ENCODE data around the gene ZFHX2.

ZFHX2 gene

DNA sequence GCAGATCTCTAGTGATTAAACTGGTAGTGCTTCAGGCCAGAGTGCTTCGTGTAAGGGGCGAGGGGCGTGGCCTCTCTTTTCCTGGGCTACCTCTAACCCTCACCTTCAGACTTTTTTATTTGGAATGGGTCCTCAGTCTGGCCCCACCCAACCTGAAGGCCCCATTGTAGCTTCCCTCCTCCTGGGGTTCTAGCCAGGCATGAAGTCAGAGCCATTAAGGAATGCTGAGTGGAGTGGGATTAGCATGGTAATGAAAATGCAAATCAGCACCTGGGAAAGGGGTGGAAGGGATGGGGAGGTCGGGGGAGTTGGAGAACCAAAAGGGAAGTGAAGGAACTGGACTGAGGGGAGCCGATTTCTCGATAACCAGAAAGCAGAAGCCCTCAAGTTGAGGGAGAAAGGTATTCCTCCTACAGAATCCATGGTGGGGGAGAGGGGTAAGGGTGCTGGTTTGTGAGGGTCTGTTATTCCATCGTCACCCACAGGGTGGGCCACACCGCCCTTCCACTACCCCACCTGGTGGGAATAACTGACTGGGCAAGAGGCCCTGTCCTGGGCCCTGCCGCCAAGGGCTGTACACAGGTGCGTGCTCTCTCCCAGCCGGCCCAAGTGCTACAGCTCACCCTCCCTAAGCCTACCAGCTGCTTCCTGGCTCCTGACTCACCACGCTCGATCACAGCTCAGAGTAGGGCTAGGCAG lies 14.1 kb downstream of the ZFHX2 start:
- TF ChIP-seq TAF1 (IDR thresholded peaks at IDR 0.05; ENCODE audit: borderline replicate concordance, insufficient read depth, low read length), result no peak
- TF ChIP-seq, protein P1, sequence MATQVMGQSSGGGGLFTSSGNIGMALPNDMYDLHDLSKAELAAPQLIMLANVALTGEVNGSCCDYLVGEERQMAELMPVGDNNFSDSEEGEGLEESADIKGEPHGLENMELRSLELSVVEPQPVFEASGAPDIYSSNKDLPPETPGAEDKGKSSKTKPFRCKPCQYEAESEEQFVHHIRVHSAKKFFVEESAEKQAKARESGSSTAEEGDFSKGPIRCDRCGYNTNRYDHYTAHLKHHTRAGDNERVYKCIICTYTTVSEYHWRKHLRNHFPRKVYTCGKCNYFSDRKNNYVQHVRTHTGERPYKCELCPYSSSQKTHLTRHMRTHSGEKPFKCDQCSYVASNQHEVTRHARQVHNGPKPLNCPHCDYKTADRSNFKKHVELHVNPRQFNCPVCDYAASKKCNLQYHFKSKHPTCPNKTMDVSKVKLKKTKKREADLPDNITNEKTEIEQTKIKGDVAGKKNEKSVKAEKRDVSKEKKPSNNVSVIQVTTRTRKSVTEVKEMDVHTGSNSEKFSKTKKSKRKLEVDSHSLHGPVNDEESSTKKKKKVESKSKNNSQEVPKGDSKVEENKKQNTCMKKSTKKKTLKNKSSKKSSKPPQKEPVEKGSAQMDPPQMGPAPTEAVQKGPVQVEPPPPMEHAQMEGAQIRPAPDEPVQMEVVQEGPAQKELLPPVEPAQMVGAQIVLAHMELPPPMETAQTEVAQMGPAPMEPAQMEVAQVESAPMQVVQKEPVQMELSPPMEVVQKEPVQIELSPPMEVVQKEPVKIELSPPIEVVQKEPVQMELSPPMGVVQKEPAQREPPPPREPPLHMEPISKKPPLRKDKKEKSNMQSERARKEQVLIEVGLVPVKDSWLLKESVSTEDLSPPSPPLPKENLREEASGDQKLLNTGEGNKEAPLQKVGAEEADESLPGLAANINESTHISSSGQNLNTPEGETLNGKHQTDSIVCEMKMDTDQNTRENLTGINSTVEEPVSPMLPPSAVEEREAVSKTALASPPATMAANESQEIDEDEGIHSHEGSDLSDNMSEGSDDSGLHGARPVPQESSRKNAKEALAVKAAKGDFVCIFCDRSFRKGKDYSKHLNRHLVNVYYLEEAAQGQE (IDR thresholded peaks at IDR 0.05; ENCODE audit: insufficient read depth in 1 of 2, low read depth in 2 of 2, low read length in 2 of 2), result no peak
- no peak for TF ChIP-seq SIN3A (IDR thresholded peaks at IDR 0.05; ENCODE audit: borderline replicate concordance, insufficient read depth, low read length)
- TF ChIP-seq POLR2AphosphoS5 (IDR thresholded peaks at IDR 0.05; ENCODE audit: low read depth, low read length), result no peak
- TF ChIP-seq FOXP2 (optimal IDR thresholded peaks at IDR 0.05; ENCODE audit: borderline replicate concordance, extremely low read depth, extremely low read length, insufficient read depth), result no peak

DNA sequence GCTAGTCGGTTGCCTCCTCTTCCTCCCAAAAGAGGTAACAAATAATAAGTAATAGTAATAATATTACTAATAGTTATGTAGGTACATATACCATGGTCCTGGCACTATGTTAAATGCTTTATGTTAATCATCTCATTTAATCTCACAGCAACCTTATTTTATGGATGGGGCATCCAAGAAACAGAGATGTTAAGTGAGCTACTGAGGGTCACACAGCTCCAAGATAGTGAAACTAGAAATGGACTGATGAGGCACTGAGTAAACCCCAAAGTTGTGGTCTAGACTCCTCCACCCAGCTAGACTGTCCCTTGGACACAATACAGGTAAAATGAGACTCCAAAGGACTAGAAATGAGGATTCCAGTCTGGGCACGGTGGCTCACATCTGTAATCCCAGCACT lies 15.1 kb downstream of the ZFHX2 start:
- TF ChIP-seq, protein P1 (IDR thresholded peaks at IDR 0.05; ENCODE audit: insufficient read depth in 1 of 2, low read depth in 2 of 2, low read length in 2 of 2), result no peak
- TF ChIP-seq POLR2AphosphoS5 (IDR thresholded peaks at IDR 0.05; ENCODE audit: low read depth, low read length) (no peak), FOXP2 (optimal IDR thresholded peaks at IDR 0.05; ENCODE audit: borderline replicate concordance, extremely low read depth, extremely low read length, insufficient read depth) (no peak), SIN3A (IDR thresholded peaks at IDR 0.05; ENCODE audit: borderline replicate concordance, insufficient read depth, low read length) (no peak), TAF1 (IDR thresholded peaks at IDR 0.05; ENCODE audit: borderline replicate concordance, insufficient read depth, low read length) (no peak)

DNA sequence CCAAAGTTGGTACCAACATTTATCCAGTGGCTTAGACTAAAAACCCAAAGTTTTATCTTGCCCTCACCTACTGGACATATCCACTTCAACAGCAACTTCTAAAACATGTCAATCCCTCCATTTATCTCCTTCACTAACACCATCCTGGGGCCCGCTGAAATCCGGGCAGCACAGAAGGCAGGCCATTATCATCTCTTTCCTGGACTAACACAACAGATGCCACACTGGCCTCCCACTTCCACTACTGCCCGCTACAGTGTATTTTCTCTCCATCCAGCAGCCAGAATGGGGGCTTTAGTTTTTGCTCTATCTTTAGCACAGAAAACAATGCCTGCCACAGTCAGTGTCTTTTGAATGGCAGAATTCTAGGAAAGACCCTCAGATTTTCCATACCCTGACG lies 15.6 kb downstream of the ZFHX2 start:
- no peak for TF ChIP-seq FOXP2 (optimal IDR thresholded peaks at IDR 0.05; ENCODE audit: borderline replicate concordance, extremely low read depth, extremely low read length, insufficient read depth)
- no peak for TF ChIP-seq TAF1 (IDR thresholded peaks at IDR 0.05; ENCODE audit: borderline replicate concordance, insufficient read depth, low read length)
- no peak for TF ChIP-seq POLR2AphosphoS5 (IDR thresholded peaks at IDR 0.05; ENCODE audit: low read depth, low read length)
- no peak for TF ChIP-seq SIN3A (IDR thresholded peaks at IDR 0.05; ENCODE audit: borderline replicate concordance, insufficient read depth, low read length)
- TF ChIP-seq, protein P1 (IDR thresholded peaks at IDR 0.05; ENCODE audit: insufficient read depth in 1 of 2, low read depth in 2 of 2, low read length in 2 of 2), result no peak

DNA sequence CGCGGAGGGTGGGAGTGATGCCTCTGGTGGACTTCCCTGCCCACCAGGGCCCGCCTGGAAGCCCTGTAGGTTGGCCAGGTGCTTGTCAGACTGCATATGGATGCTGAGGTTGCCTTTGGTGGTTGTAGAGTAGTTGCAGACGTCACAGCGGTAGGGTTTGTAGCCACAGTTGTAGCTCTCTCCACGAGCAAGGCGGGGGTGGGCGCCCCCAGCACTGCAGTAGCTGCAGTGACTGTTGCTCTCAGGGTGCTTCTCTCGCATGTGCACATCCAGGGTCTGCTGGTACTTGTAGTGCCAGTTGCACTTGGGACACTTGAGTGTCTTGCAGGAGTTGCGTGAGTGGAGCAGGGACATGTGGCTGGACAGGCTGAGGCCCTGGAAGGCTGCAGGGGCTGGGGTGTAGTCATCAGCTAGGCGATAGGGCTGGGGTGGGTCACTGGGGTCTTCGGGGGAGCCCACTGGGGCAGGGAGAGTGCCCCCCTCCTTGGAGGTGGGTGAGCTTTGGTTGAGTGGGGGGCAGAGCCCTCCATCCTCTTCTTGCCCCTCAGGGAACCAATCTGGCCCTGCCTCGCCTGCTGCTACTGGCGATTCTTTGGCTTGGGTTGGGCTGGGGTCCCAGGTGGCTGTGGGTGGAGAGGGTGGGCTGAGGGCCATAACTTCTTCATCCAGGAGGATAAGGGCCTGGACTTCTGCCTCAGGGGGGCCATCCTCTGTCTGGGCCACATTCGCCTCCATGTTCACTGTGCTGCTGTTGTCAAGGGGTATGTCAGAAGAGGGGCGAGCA lies 17.7 kb downstream of the ZFHX2 start:
- TF ChIP-seq SIN3A (IDR thresholded peaks at IDR 0.05; ENCODE audit: borderline replicate concordance, insufficient read depth, low read length) (no peak), TAF1 (IDR thresholded peaks at IDR 0.05; ENCODE audit: borderline replicate concordance, insufficient read depth, low read length) (no peak), POLR2AphosphoS5 (IDR thresholded peaks at IDR 0.05; ENCODE audit: low read depth, low read length) (no peak), FOXP2 (optimal IDR thresholded peaks at IDR 0.05; ENCODE audit: borderline replicate concordance, extremely low read depth, extremely low read length, insufficient read depth) (no peak)
- TF ChIP-seq, protein P1 (IDR thresholded peaks at IDR 0.05; ENCODE audit: insufficient read depth in 1 of 2, low read depth in 2 of 2, low read length in 2 of 2), result no peak
